H9 (cell line): Measurements from ENCODE around the gene SEMA6A. TPM values are rescaled to one million over a fixed set of nuclear protein-coding genes. Genes with fewer than 3 reads are reported as not detected.

Experiments
- DNase-seq: peaks from one replicate; pipeline ENCODE4 v3.0.0-alpha.2; 2017
- H2AFZ ChIP-seq: one replicate; pipeline ENCODE4 v1.6.1; 2013; ENCODE audit warnings: mild to moderate bottlenecking, low read length, control low read depth, moderate library complexity
- H2AK5ac ChIP-seq: 2 replicates; pipeline ENCODE4 v1.6.1; 2013; ENCODE audit warnings: low read length, control low read depth, mixed read lengths; ENCODE audit not compliant: insufficient read length
- H2BK120ac ChIP-seq: one replicate; pipeline ENCODE4 v1.6.1; 2013; ENCODE audit warnings: low read depth, mild to moderate bottlenecking, low read length, control low read depth, inconsistent platforms; ENCODE audit not compliant: poor library complexity, severe bottlenecking
- H2BK12ac ChIP-seq: 2 replicates; pipeline ENCODE4 v1.6.1; 2013; ENCODE audit warnings: low read length, control low read depth, mixed read lengths, low read depth; ENCODE audit not compliant: insufficient read length
- H2BK15ac ChIP-seq: 2 replicates; pipeline ENCODE4 v1.6.1; 2013; ENCODE audit warnings: low read depth, low read length, control low read depth
- H2BK20ac ChIP-seq: one replicate; pipeline ENCODE4 v1.6.1; 2013; ENCODE audit warnings: low read depth, mild to moderate bottlenecking, low read length, control low read depth, inconsistent platforms; ENCODE audit not compliant: poor library complexity, severe bottlenecking
- H2BK5ac ChIP-seq: 2 replicates; pipeline ENCODE4 v1.6.1; 2013; ENCODE audit warnings: low read length, control low read depth, mixed read lengths; ENCODE audit not compliant: insufficient read length
- H3K14ac ChIP-seq: 2 replicates; pipeline ENCODE4 v1.6.1; 2013; ENCODE audit warnings: low read length, control low read depth; ENCODE audit not compliant: insufficient read depth
- H3K18ac ChIP-seq: 2 replicates; pipeline ENCODE4 v1.6.1; 2013; ENCODE audit warnings: low read depth, mild to moderate bottlenecking, mixed read lengths, low read length, control low read depth; ENCODE audit not compliant: insufficient read length
- H3K23ac ChIP-seq: 2 replicates; pipeline ENCODE4 v1.6.1; 2013; ENCODE audit warnings: low read length, control low read depth, mixed read lengths, low read depth; ENCODE audit not compliant: insufficient read length
- H3K23me2 ChIP-seq: 2 replicates; pipeline ENCODE4 v1.6.1; 2013; ENCODE audit warnings: low read depth, mild to moderate bottlenecking, mixed read lengths, low read length, control low read depth; ENCODE audit not compliant: insufficient read length, poor library complexity, severe bottlenecking
- H3K27ac ChIP-seq: 2 replicates; pipeline ENCODE4 v1.5.1; 2013; ENCODE audit warnings: low read length, control low read depth, mixed read lengths, low read depth; ENCODE audit not compliant: insufficient read length
- H3K27me3 ChIP-seq: 2 replicates; pipeline ENCODE4 v1.6.1; 2013; ENCODE audit warnings: low read length, control low read depth, inconsistent platforms; ENCODE audit not compliant: insufficient read depth
- H3K4ac ChIP-seq: 2 replicates; pipeline ENCODE4 v1.6.1; 2013; ENCODE audit warnings: low read depth, mild to moderate bottlenecking, control low read depth, inconsistent platforms, low read length, moderate library complexity
- H3K4me1 ChIP-seq: 2 replicates; pipeline ENCODE4 v1.6.1; 2013; ENCODE audit warnings: low read length, control low read depth, inconsistent platforms; ENCODE audit not compliant: insufficient read depth
- H3K4me2 ChIP-seq: 2 replicates; pipeline ENCODE4 v1.6.1; 2013; ENCODE audit warnings: low read length, control low read depth, mixed read lengths; ENCODE audit not compliant: insufficient read length, insufficient read depth
- H3K56ac ChIP-seq: 2 replicates; pipeline ENCODE4 v1.6.1; 2013; ENCODE audit warnings: low read depth, mild to moderate bottlenecking, mixed read lengths, low read length, control low read depth; ENCODE audit not compliant: insufficient read length
- H3K79me1 ChIP-seq: 2 replicates; pipeline ENCODE4 v1.6.1; 2013; ENCODE audit warnings: low read depth, mild to moderate bottlenecking, moderate library complexity, low read length, control low read depth, inconsistent platforms; ENCODE audit not compliant: insufficient read depth, poor library complexity, severe bottlenecking
- H3K79me2 ChIP-seq: 2 replicates; pipeline ENCODE4 v1.6.1; 2013; ENCODE audit warnings: low read length, control low read depth, inconsistent platforms; ENCODE audit not compliant: insufficient read depth
- H3K9ac ChIP-seq: 2 replicates; pipeline ENCODE4 v1.6.1; 2013; ENCODE audit warnings: low read length, control low read depth, mixed read lengths; ENCODE audit not compliant: insufficient read length; ENCODE audit errors: extremely low read depth
- H3K9me3 ChIP-seq: one replicate; pipeline ENCODE4 v1.6.1; 2013; ENCODE audit warnings: low read depth, low read length, inconsistent platforms; ENCODE audit not compliant: control insufficient read depth
- H3T11ph ChIP-seq: one replicate; pipeline ENCODE4 v1.6.1; 2013; ENCODE audit warnings: mild to moderate bottlenecking, low read length, control low read depth, inconsistent platforms
- H4K20me1 ChIP-seq: one replicate; pipeline ENCODE4 v1.6.1; 2013; ENCODE audit not compliant: control insufficient read depth, insufficient read length, insufficient read depth
- H4K5ac ChIP-seq: 2 replicates; pipeline ENCODE4 v1.6.1; 2013; ENCODE audit warnings: low read depth, mild to moderate bottlenecking, mixed read lengths, low read length, control low read depth; ENCODE audit not compliant: insufficient read length
- H4K8ac ChIP-seq: replicated peaks from 2 replicates; pipeline ENCODE4 v1.6.1; 2013; ENCODE audit warnings: low read length, control low read depth, mixed read lengths, low read depth; ENCODE audit not compliant: insufficient read length
- H4K91ac ChIP-seq: 2 replicates; pipeline ENCODE4 v1.6.1; 2013; ENCODE audit warnings: low read depth, mild to moderate bottlenecking, moderate library complexity, mixed read lengths, low read length, control low read depth; ENCODE audit not compliant: insufficient read length
- H3K27ac Mint-ChIP-seq, 3 experiments: 2 replicates in 2 of 3; 3 replicates in 1 of 3; pipeline ENCODE4 v1.8.0; 2020 to 2021; ENCODE audit warnings: mixed read lengths in 3 of 3, mild to moderate bottlenecking in 1 of 3, moderate library complexity in 1 of 3
- H3K27me3 Mint-ChIP-seq: 2 replicates; pipeline ENCODE4 v1.8.0; 2021; ENCODE audit warnings: low read depth, mild to moderate bottlenecking, moderate library complexity, mixed read lengths
- H3K36me3 Mint-ChIP-seq, 3 experiments: 2 replicates in 2 of 3; 3 replicates in 1 of 3; pipeline ENCODE4 v1.8.0; 2020 to 2021; ENCODE audit warnings: low read depth in 3 of 3, mixed read lengths in 3 of 3; ENCODE audit not compliant: insufficient read depth in 1 of 3
- H3K4me1 Mint-ChIP-seq, 2 experiments: 2 replicates each; pipeline ENCODE4 v1.8.0; 2020; ENCODE audit warnings: mixed read lengths in 2 of 2
- H3K4me3 Mint-ChIP-seq, 2 experiments: 2 replicates in 1 of 2; 3 replicates in 1 of 2; pipeline ENCODE4 v1.8.0; 2020 to 2021; ENCODE audit warnings: mild to moderate bottlenecking in 2 of 2, mixed read lengths in 2 of 2, moderate library complexity in 1 of 2
- H3K9me3 Mint-ChIP-seq, 2 experiments: 2 replicates in 1 of 2; 3 replicates in 1 of 2; pipeline ENCODE4 v1.8.0; 2020; ENCODE audit warnings: mild to moderate bottlenecking in 2 of 2, mixed read lengths in 2 of 2, moderate library complexity in 1 of 2
- WGBS: extraction: QIAGEN DNeasy Blood & Tissue Kit; methylation state at CpG from one replicate; pipeline ENCODE4 v1.1.7; 2013; ENCODE audit warnings: missing lambda C conversion rate, low lambda C conversion rate, mixed read lengths; ENCODE audit not compliant: insufficient read length; ENCODE audit errors: extremely low coverage; 5-methylcytosine and 5-hydroxymethylcytosine counted together
- total RNA-seq: library from RNA; stranded (reverse); gene quantifications from 2 replicates; pipeline ENCODE4 v1.2.1, GENCODE V29; 2021
- TF ChIP-seq, protein P1 (sequence below): fragments of 200-600 bp; sonication (generic); conservative IDR thresholded peaks from 3 replicates; pipeline ENCODE4 v1.8.0; 2021; ENCODE audit warnings: antibody characterized with exemption, mild to moderate bottlenecking

SEMA6A gene
- total RNA-seq, 1 experiment from 2014 or later = 354 TPM

DNA sequence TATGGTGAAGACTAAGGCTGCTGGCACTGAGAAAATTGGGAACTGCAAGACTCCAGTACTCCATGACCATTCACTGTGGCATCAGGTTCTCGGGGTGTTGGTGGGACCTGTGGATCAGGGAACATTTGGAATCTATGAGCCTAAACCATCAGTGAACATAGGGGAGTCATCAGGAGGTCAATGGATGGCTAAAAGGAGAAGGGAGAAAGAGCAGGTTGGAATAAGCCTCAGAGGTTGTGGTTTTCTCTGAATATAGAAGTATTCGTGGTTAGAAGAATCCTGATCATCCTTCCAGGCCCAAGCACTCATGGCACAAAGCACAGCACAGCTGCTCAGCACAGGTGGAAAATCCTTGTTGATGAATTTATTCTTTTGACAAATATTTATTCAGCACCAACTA is 156.6 kb downstream of the SEMA6A start:
- WGBS = no CpG with 5 or more reads among the region's 2 CpGs
- Histone ChIP-seq H3K79me2 (no peaks in the 10 kb centered on the region), H3K18ac (no peak overlapping the region), H2BK120ac (no peak overlapping the region), H3K79me1 (no peaks in the 10 kb centered on the region), H3K9ac (no peak overlapping the region), H3K23ac (no peak overlapping the region), H4K91ac (no peak overlapping the region), H2BK20ac (no peak overlapping the region), H3K4me1 (peaks cover 5% of the 10 kb centered on the region; the same call in 1 of the 2 replicates), H2AFZ (no peak overlapping the region), H4K8ac (no peak overlapping the region), H2BK15ac (no peak overlapping the region), H3K27me3 (no peaks in the 10 kb centered on the region), H3K4ac (no peak overlapping the region), H3K9me3 (no peaks in the 10 kb centered on the region), H2BK12ac (no peak overlapping the region), H3K23me2 (no peaks in the 10 kb centered on the region), H2AK5ac (no peak overlapping the region), H3K56ac (no peak overlapping the region), H2BK5ac (no peak overlapping the region), H4K20me1 (no peaks in the 10 kb centered on the region), H3K4me2 (no peak overlapping the region), H4K5ac (no peak overlapping the region), H3K27ac (no peak overlapping the region), H3K14ac (no peak overlapping the region), H3T11ph (no peak overlapping the region)
- TF ChIP-seq, protein P1, sequence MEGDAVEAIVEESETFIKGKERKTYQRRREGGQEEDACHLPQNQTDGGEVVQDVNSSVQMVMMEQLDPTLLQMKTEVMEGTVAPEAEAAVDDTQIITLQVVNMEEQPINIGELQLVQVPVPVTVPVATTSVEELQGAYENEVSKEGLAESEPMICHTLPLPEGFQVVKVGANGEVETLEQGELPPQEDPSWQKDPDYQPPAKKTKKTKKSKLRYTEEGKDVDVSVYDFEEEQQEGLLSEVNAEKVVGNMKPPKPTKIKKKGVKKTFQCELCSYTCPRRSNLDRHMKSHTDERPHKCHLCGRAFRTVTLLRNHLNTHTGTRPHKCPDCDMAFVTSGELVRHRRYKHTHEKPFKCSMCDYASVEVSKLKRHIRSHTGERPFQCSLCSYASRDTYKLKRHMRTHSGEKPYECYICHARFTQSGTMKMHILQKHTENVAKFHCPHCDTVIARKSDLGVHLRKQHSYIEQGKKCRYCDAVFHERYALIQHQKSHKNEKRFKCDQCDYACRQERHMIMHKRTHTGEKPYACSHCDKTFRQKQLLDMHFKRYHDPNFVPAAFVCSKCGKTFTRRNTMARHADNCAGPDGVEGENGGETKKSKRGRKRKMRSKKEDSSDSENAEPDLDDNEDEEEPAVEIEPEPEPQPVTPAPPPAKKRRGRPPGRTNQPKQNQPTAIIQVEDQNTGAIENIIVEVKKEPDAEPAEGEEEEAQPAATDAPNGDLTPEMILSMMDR = no peak
- no peak overlapping the region for H3K4me3 Mint-ChIP-seq
- no peak for DNase-seq
- no peaks in the 10 kb centered on the region for H3K27me3 Mint-ChIP-seq
- H3K4me1 Mint-ChIP-seq = peaks cover 4 to 5% of the 10 kb centered on the region in 2 experiments
- no peaks in the 10 kb centered on the region for H3K9me3 Mint-ChIP-seq
- H3K36me3 Mint-ChIP-seq = no peaks in the 10 kb centered on the region
- no peak overlapping the region for H3K27ac Mint-ChIP-seq
